ENCODE data around the gene STK40.

Gene STK40

GRCh38 chr1:36408479-36408878, 22.8 kb upstream of the STK40 start:
- Histone ChIP-seq H3K27ac (ENCODE audit: poor library complexity, severe bottlenecking) (no peak overlapping the region), H3K4me3 (ENCODE audit: severe bottlenecking) (no peak overlapping the region), H3K9me3 (ENCODE audit: severe bottlenecking) (no peaks in the 10 kb centered on the region), H3K27me3 (ENCODE audit: insufficient read depth, poor library complexity, severe bottlenecking) (no peaks in the 10 kb centered on the region), H3K36me3 (ENCODE audit: low read depth) (no peaks in the 10 kb centered on the region), H3K4me1 (ENCODE audit: insufficient read depth, poor library complexity, severe bottlenecking) (no peaks in the 10 kb centered on the region)
- TF ChIP-seq, protein P1, sequence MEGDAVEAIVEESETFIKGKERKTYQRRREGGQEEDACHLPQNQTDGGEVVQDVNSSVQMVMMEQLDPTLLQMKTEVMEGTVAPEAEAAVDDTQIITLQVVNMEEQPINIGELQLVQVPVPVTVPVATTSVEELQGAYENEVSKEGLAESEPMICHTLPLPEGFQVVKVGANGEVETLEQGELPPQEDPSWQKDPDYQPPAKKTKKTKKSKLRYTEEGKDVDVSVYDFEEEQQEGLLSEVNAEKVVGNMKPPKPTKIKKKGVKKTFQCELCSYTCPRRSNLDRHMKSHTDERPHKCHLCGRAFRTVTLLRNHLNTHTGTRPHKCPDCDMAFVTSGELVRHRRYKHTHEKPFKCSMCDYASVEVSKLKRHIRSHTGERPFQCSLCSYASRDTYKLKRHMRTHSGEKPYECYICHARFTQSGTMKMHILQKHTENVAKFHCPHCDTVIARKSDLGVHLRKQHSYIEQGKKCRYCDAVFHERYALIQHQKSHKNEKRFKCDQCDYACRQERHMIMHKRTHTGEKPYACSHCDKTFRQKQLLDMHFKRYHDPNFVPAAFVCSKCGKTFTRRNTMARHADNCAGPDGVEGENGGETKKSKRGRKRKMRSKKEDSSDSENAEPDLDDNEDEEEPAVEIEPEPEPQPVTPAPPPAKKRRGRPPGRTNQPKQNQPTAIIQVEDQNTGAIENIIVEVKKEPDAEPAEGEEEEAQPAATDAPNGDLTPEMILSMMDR (IDR thresholded peaks at IDR 0.05; ENCODE audit: poor library complexity, severe bottlenecking) = no peak
- DNase-seq (ENCODE audit: low spot score) (no peak), ATAC-seq (ENCODE audit: low read depth) (peak; percentile 57; the same call in 1 of the 3 replicates)

- no peak overlapping the region for H3K27ac ChIP-seq (ENCODE audit: poor library complexity, severe bottlenecking)
- no peaks in the 10 kb centered on the region for H3K36me3 ChIP-seq (ENCODE audit: low read depth)
- no peak overlapping the region for H3K4me3 ChIP-seq (ENCODE audit: severe bottlenecking)
- TF ChIP-seq, protein P1 (IDR thresholded peaks at IDR 0.05; ENCODE audit: poor library complexity, severe bottlenecking) = no peak
- no peaks in the 10 kb centered on the region for H3K27me3 ChIP-seq (ENCODE audit: insufficient read depth, poor library complexity, severe bottlenecking)
- no peaks in the 10 kb centered on the region for H3K9me3 ChIP-seq (ENCODE audit: severe bottlenecking)
- DNase-seq (ENCODE audit: low spot score) = no peak
- ATAC-seq (ENCODE audit: low read depth) = no peak
- no peaks in the 10 kb centered on the region for H3K4me1 ChIP-seq (ENCODE audit: insufficient read depth, poor library complexity, severe bottlenecking)
These were observed 20.7 kb upstream of the STK40 start for GRCh38 chr1:36406440-36406839.

GRCh38 chr1:36402504-36402890, 16.8 kb upstream of the STK40 start:
- no peak overlapping the region for H3K4me3 ChIP-seq (ENCODE audit: severe bottlenecking)
- peaks cover 3% of the 10 kb centered on the region for H3K4me1 ChIP-seq (ENCODE audit: insufficient read depth, poor library complexity, severe bottlenecking)
- no peaks in the 10 kb centered on the region for H3K9me3 ChIP-seq (ENCODE audit: severe bottlenecking)
- DNase-seq (ENCODE audit: low spot score) (no peak), ATAC-seq (ENCODE audit: low read depth) (no peak)
- no peaks in the 10 kb centered on the region for H3K27me3 ChIP-seq (ENCODE audit: insufficient read depth, poor library complexity, severe bottlenecking)
- TF ChIP-seq, protein P1 (IDR thresholded peaks at IDR 0.05; ENCODE audit: poor library complexity, severe bottlenecking) = no peak
- no peak overlapping the region for H3K27ac ChIP-seq (ENCODE audit: poor library complexity, severe bottlenecking)
- H3K36me3 ChIP-seq (ENCODE audit: low read depth) = no peaks in the 10 kb centered on the region

GRCh38 chr1:36401602-36402503, 16.1 kb upstream of the STK40 start:
- H3K4me3 ChIP-seq (ENCODE audit: severe bottlenecking) = no peak overlapping the region
- DNase-seq (ENCODE audit: low spot score) = no peak
- TF ChIP-seq, protein P1 (IDR thresholded peaks at IDR 0.05; ENCODE audit: poor library complexity, severe bottlenecking) = no peak
- no peak overlapping the region for H3K27ac ChIP-seq (ENCODE audit: poor library complexity, severe bottlenecking)
- no peaks in the 10 kb centered on the region for H3K36me3 ChIP-seq (ENCODE audit: low read depth)
- no peak for ATAC-seq (ENCODE audit: low read depth)
- no peaks in the 10 kb centered on the region for H3K9me3 ChIP-seq (ENCODE audit: severe bottlenecking)
- peaks cover 3% of the 10 kb centered on the region for H3K4me1 ChIP-seq (ENCODE audit: insufficient read depth, poor library complexity, severe bottlenecking)
- no peaks in the 10 kb centered on the region for H3K27me3 ChIP-seq (ENCODE audit: insufficient read depth, poor library complexity, severe bottlenecking)
